OCI-LY1 (cell line): Measurements from ENCODE around the gene HNRNPM.

Experiments
- H2AFZ ChIP-seq: fragments of 200-600 bp; sonication (generic), shearing (Covaris generic); 2 replicates; pipeline ENCODE4 v1.6.0; 2014; ENCODE audit warnings: antibody characterized with exemption, mild to moderate bottlenecking, low read length
- H3F3A ChIP-seq: fragments of 200-600 bp; sonication (generic), shearing (Covaris generic); 2 replicates; pipeline ENCODE4 v1.6.0; 2014; ENCODE audit warnings: mild to moderate bottlenecking, antibody characterized with exemption, low read length, moderate library complexity; ENCODE audit not compliant: insufficient read depth
- H3K27ac ChIP-seq: fragments of 200-600 bp; sonication (generic); 2 replicates; pipeline ENCODE4 v1.5.1; 2014; ENCODE audit warnings: low read length, mixed run types, mild to moderate bottlenecking, low read depth; ENCODE audit not compliant: poor library complexity, severe bottlenecking
- H3K27me3 ChIP-seq: fragments of 200-600 bp; sonication (generic); 2 replicates; pipeline ENCODE4 v1.6.0; 2014; ENCODE audit warnings: antibody characterized with exemption, mild to moderate bottlenecking, low read length, moderate library complexity; ENCODE audit not compliant: insufficient read depth
- H3K36me3 ChIP-seq: fragments of 200-600 bp; sonication (generic); 2 replicates; pipeline ENCODE4 v1.6.1; 2014; ENCODE audit warnings: mild to moderate bottlenecking, antibody characterized with exemption, low read length, moderate library complexity, mixed read lengths; ENCODE audit not compliant: insufficient read depth
- H3K4me1 ChIP-seq: fragments of 200-600 bp; sonication (generic); 2 replicates; pipeline ENCODE4 v1.5.1; 2014; ENCODE audit warnings: mild to moderate bottlenecking, low read length, moderate library complexity; ENCODE audit not compliant: insufficient read depth, severe bottlenecking
- H3K4me2 ChIP-seq: fragments of 200-600 bp; sonication (generic), shearing (Covaris generic); 2 replicates; pipeline ENCODE4 v1.6.1; 2014; ENCODE audit warnings: low read length
- H3K4me3 ChIP-seq: fragments of 200-600 bp; sonication (generic); 2 replicates; pipeline ENCODE4 v1.5.1; 2014; ENCODE audit warnings: low read length, low read depth, mild to moderate bottlenecking, mixed read lengths; ENCODE audit not compliant: poor library complexity, severe bottlenecking
- H3K79me2 ChIP-seq: fragments of 200-600 bp; shearing (Covaris generic); 2 replicates; pipeline ENCODE4 v1.6.1; 2016; ENCODE audit warnings: mixed run types, low read length, mixed read lengths; ENCODE audit not compliant: insufficient read depth
- H3K9ac ChIP-seq: fragments of 200-600 bp; sonication (generic), shearing (Covaris generic); 2 replicates; pipeline ENCODE4 v1.6.1; 2014; ENCODE audit warnings: mild to moderate bottlenecking, low read length, mixed read lengths
- H3K9me2 ChIP-seq: fragments of 200-600 bp; sonication (generic), shearing (Covaris generic); 2 replicates; pipeline ENCODE4 v1.6.1; 2014; ENCODE audit warnings: low read depth, mild to moderate bottlenecking, low read length, mixed read lengths
- H3K9me3 ChIP-seq: fragments of 200-600 bp; shearing (Covaris generic); 2 replicates; pipeline ENCODE4 v1.6.1; 2014; ENCODE audit warnings: low read length, mixed read lengths
- H4K20me1 ChIP-seq: fragments of 200-600 bp; sonication (generic), shearing (Covaris generic); 2 replicates; pipeline ENCODE4 v1.6.0; 2016; ENCODE audit warnings: mild to moderate bottlenecking, low read length; ENCODE audit not compliant: insufficient read depth
- CTCF ChIP-seq: fragments of 200-600 bp; sonication (generic), shearing (Covaris generic); IDR thresholded peaks from 2 replicates; pipeline ENCODE4 v1.5.1; 2017; ENCODE audit warnings: mild to moderate bottlenecking, antibody characterized with exemption, low read length, moderate library complexity, mixed read lengths
- EZH2 ChIP-seq: fragments of 200-600 bp; sonication (generic), shearing (Covaris generic); IDR thresholded peaks from 2 replicates; pipeline ENCODE4 v1.8.0; 2017; ENCODE audit warnings: borderline replicate concordance, mixed run types, mild to moderate bottlenecking, antibody characterized with exemption, low read length, moderate library complexity, mixed read lengths

HNRNPM gene

GRCh38 chr19:8468761-8469373, 24.1 kb downstream of the HNRNPM start:
- Histone ChIP-seq H3F3A (no peaks in the 10 kb centered on the region; the same call in 1 of the 2 replicates), H3K9ac (no peak overlapping the region), H4K20me1 (no peaks in the 10 kb centered on the region), H3K9me2 (no peaks in the 10 kb centered on the region), H3K27me3 (no peaks in the 10 kb centered on the region), H3K79me2 (0 out of 2 replicates have a peak, but pooled peaks cover under 1% of the 10 kb centered on the region), H3K4me1 (peaks cover 20% of the 10 kb centered on the region), H3K4me3 (no peak overlapping the region), H3K27ac (no peak overlapping the region), H3K4me2 (no peak overlapping the region), H2AFZ (no peak overlapping the region), H3K9me3 (no peaks in the 10 kb centered on the region), H3K36me3 (peaks cover 95% of the 10 kb centered on the region)
- TF ChIP-seq EZH2 (no peak), CTCF (no peak)

- peaks cover 95% of the 10 kb centered on the region for H3K36me3 ChIP-seq
- peaks cover 4% of the 10 kb centered on the region; the same call in 1 of the 2 replicates for H3F3A ChIP-seq
- H3K4me2 ChIP-seq = no peak overlapping the region
- no peaks in the 10 kb centered on the region for H3K27me3 ChIP-seq
- no peaks in the 10 kb centered on the region for H3K9me2 ChIP-seq
- peaks cover under 1% of the 10 kb centered on the region; the same call in 1 of the 2 replicates for H3K79me2 ChIP-seq
- H3K4me3 ChIP-seq = no peak overlapping the region
- H4K20me1 ChIP-seq = no peaks in the 10 kb centered on the region
- no peak overlapping the region for H3K27ac ChIP-seq
- no peak overlapping the region for H2AFZ ChIP-seq
- no peaks in the 10 kb centered on the region for H3K9me3 ChIP-seq
- H3K9ac ChIP-seq = no peak overlapping the region
- H3K4me1 ChIP-seq = peaks cover 30% of the 10 kb centered on the region
- no peak for TF ChIP-seq EZH2
- no peak for TF ChIP-seq CTCF
Observed at GRCh38 chr19:8469613-8470368, 25.0 kb downstream of the HNRNPM start.

GRCh38 chr19:8473648-8474476, 29.1 kb downstream of the HNRNPM start:
- H3K4me2 ChIP-seq = peak overlapping the region; percentile 55
- H3K27ac ChIP-seq = peak overlapping the region; percentile 92
- peaks cover 5% of the 10 kb centered on the region; the same call in 1 of the 2 replicates for H4K20me1 ChIP-seq
- H3K9me3 ChIP-seq = no peaks in the 10 kb centered on the region
- H3K79me2 ChIP-seq = peaks cover 31% of the 10 kb centered on the region
- H3K27me3 ChIP-seq = no peaks in the 10 kb centered on the region
- no peak overlapping the region for H2AFZ ChIP-seq
- no peak overlapping the region for H3K4me3 ChIP-seq
- no peak for TF ChIP-seq CTCF
- TF ChIP-seq EZH2 = no peak
- peaks cover 4% of the 10 kb centered on the region; the same call in 1 of the 2 replicates for H3F3A ChIP-seq
- H3K9ac ChIP-seq = peak overlapping the region; percentile 24; the same call in 1 of the 2 replicates
- H3K9me2 ChIP-seq = no peaks in the 10 kb centered on the region
- H3K36me3 ChIP-seq = peaks cover 95% of the 10 kb centered on the region
- peaks cover 36% of the 10 kb centered on the region for H3K4me1 ChIP-seq
